ENCODE measurements around the gene ZYG11A. TPM values are rescaled to one million over a fixed set of nuclear protein-coding genes. Genes with fewer than 3 reads are reported as not detected.

The ZYG11A gene
- total and polyA plus RNA-seq, 7 donors = 0.13 TPM; not detected in 6

- Histone ChIP-seq H3K36me3 (ENCODE audit: insufficient read depth in 1 of 2, low read depth in 1 of 2) (no peaks in the 10 kb centered on the region), H3K4me1 (no peaks in the 10 kb centered on the region), H3K4me3 (no peak overlapping the region), H3K27ac (no peak overlapping the region), H3K9me3 (no peaks in the 10 kb centered on the region), H3K27me3 (ENCODE audit: insufficient read depth in 3 of 3, low read length in 2 of 3) (no peaks in the 10 kb centered on the region)
- intact Hi-C loops (cut with DNase I) = no loop called here
- no peak for DNase-seq
- WGBS, 3 donors = 91 to 95% (median 92%) methylated on average over 3 of the region's 3 CpGs
- ATAC-seq = no peak
- TF ChIP-seq CTCF (IDR thresholded peaks at IDR 0.05) = no peak
Measured at GRCh38 chr1:52877554-52877953, 35.0 kb downstream of the ZYG11A start.

GRCh38 chr1:52880206-52880605, 37.6 kb downstream of the ZYG11A start:
- no peaks in the 10 kb centered on the region for H3K9me3 ChIP-seq
- no peaks in the 10 kb centered on the region for H3K36me3 ChIP-seq (ENCODE audit: insufficient read depth in 1 of 2, low read depth in 1 of 2)
- no peak for TF ChIP-seq CTCF (IDR thresholded peaks at IDR 0.05)
- no peak overlapping the region for H3K4me3 ChIP-seq
- ATAC-seq (no peak), DNase-seq (no peak)
- WGBS, 3 donors = 94 to 96% (median 95%) methylated on average over 2 of the region's 2 CpGs
- intact Hi-C loops (cut with DNase I) = no loop called here
- no peak overlapping the region for H3K27ac ChIP-seq
- H3K27me3 ChIP-seq (ENCODE audit: insufficient read depth in 3 of 3, low read length in 2 of 3) = no peaks in the 10 kb centered on the region
- no peaks in the 10 kb centered on the region for H3K4me1 ChIP-seq

GRCh38 chr1:52887483-52887882, 44.9 kb downstream of the ZYG11A start:
- intact Hi-C loops (cut with DNase I) = no loop called here
- no peak overlapping the region for H3K4me3 ChIP-seq
- WGBS, 3 donors = 82 to 84% (median 83%) methylated on average over 4 of the region's 4 CpGs
- no peak for TF ChIP-seq CTCF (IDR thresholded peaks at IDR 0.05)
- no peak for DNase-seq
- no peaks in the 10 kb centered on the region for H3K27me3 ChIP-seq (ENCODE audit: insufficient read depth in 3 of 3, low read length in 2 of 3)
- H3K36me3 ChIP-seq (ENCODE audit: insufficient read depth in 1 of 2, low read depth in 1 of 2) = no peaks in the 10 kb centered on the region
- H3K4me1 ChIP-seq = no peaks in the 10 kb centered on the region
- no peak overlapping the region for H3K27ac ChIP-seq
- no peak for ATAC-seq
- no peaks in the 10 kb centered on the region for H3K9me3 ChIP-seq

GRCh38 chr1:52892424-52893215, 50.1 kb downstream of the ZYG11A start:
- Histone ChIP-seq H3K27me3 (ENCODE audit: insufficient read depth in 3 of 3, low read length in 2 of 3) (no peaks in the 10 kb centered on the region), H3K4me3 (no peak overlapping the region), H3K36me3 (ENCODE audit: insufficient read depth in 1 of 2, low read depth in 1 of 2) (peaks cover 0 to 30% of the 10 kb centered on the region in 2 donors), H3K27ac (no peak overlapping the region), H3K4me1 (no peaks in the 10 kb centered on the region), H3K9me3 (no peaks in the 10 kb centered on the region)
- ATAC-seq (no peak), DNase-seq (no peak)
- TF ChIP-seq CTCF (IDR thresholded peaks at IDR 0.05) = no peak
- intact Hi-C loops (cut with DNase I) = no loop called here
- WGBS, 3 donors = 92 to 96% (median 94%) methylated on average over 5 of the region's 5 CpGs

Data from psoas muscle (tissue), 8 donors.